WTC11 (cell line): ENCODE data around the gene HSD17B14. TPM values are rescaled to one million over a fixed set of nuclear protein-coding genes. Genes with fewer than 3 reads are reported as not detected.

Experiments used
- AR ChIP-seq: fragments of 250-450 bp; sonication (Bioruptor Pico); IDR thresholded peaks from 2 replicates; pipeline ENCODE4 v1.9.0; 2021; ENCODE audit warnings: mild to moderate bottlenecking
- ARID4B ChIP-seq: sonication (generic); formaldehyde crosslinking; IDR thresholded peaks from 2 replicates; pipeline ENCODE4 v1.8.0; 2023; ENCODE audit warnings: missing genetic modification reagents, mild to moderate bottlenecking, borderline replicate concordance
- EMX1 ChIP-seq: fragments of 250-450 bp; sonication (Bioruptor Pico); IDR thresholded peaks from 2 replicates; pipeline ENCODE4 v1.8.0; 2021; ENCODE audit warnings: mild to moderate bottlenecking
- ETV6 ChIP-seq: sonication (generic); formaldehyde crosslinking; IDR thresholded peaks from 2 replicates; pipeline ENCODE4 v1.8.1; 2022; ENCODE audit warnings: mild to moderate bottlenecking, missing genetic modification reagents
- JUN ChIP-seq: sonication (generic); formaldehyde crosslinking; IDR thresholded peaks from 2 replicates; pipeline ENCODE4 v1.8.0; 2023; ENCODE audit warnings: mild to moderate bottlenecking, missing genetic modification reagents
- PRRX2 ChIP-seq: fragments of 250-450 bp; sonication (Bioruptor Pico); IDR thresholded peaks from 2 replicates; pipeline ENCODE4 v1.8.0; 2021; ENCODE audit warnings: mild to moderate bottlenecking
- SMAD3 ChIP-seq: sonication (generic); formaldehyde crosslinking; IDR thresholded peaks from 2 replicates; pipeline ENCODE4 v1.8.0; 2022; ENCODE audit warnings: missing genetic modification reagents, mild to moderate bottlenecking, borderline replicate concordance
- STAT6 ChIP-seq: sonication (generic); formaldehyde crosslinking; conservative IDR thresholded peaks from 2 replicates; pipeline ENCODE4 v1.8.1; 2023; ENCODE audit warnings: mild to moderate bottlenecking, low read depth, missing genetic modification reagents, moderate library complexity
- TEAD4 ChIP-seq: sonication (generic); formaldehyde crosslinking; IDR thresholded peaks from 2 replicates; pipeline ENCODE4 v1.8.0; 2022; ENCODE audit warnings: mild to moderate bottlenecking, missing genetic modification reagents
- ZNF317 ChIP-seq: sonication (generic); formaldehyde crosslinking; IDR thresholded peaks from 2 replicates; pipeline ENCODE4 v1.8.1; 2023; ENCODE audit warnings: low read depth, mild to moderate bottlenecking, moderate library complexity, missing genetic modification reagents, borderline replicate concordance
- ZNF532 ChIP-seq: fragments of 250-450 bp; sonication (Bioruptor Pico); IDR thresholded peaks from 2 replicates; pipeline ENCODE4 v1.9.0; 2021; ENCODE audit warnings: mild to moderate bottlenecking, borderline replicate concordance
- total RNA-seq: library from RNA; stranded (reverse); gene quantifications from 3 replicates; pipeline ENCODE4 v1.2.3, GENCODE V29; 2021
- TF ChIP-seq, protein P1 (sequence below): fragments of 200-600 bp; IDR thresholded peaks from 2 replicates; pipeline ENCODE4 v1.8.0; 2022; ENCODE audit warnings: antibody characterized with exemption

Gene HSD17B14
- total RNA-seq, 1 experiment from 2014 or later = 11.4 TPM

DNA sequence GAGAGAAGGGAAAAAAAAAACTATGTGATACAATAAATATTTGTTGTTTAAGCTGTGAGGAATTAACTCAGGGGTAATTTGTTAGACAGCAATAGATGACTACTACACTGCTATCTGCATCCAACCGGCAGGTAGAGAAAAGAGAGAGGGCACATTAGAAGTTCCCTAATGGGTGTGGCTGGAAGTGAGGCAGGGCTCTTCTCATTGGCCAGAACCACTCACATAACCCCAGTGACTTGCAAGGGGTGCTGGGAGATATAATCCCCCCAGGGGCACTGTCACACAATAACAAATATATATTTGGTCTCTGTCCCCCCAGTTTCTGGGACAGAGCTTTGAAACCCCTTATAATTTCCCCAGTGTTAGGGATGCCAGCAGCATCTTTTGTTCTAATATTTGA, 56.7 kb downstream of the HSD17B14 start (continued):
- TF ChIP-seq ARID4B (no peak), ETV6 (CRISPR knock-in tag) (no peak), TEAD4 (CRISPR knock-in tag) (no peak), SMAD3 (CRISPR knock-in tag) (no peak), ZNF532 (CRISPR knock-in tag) (no peak), STAT6 (no peak), JUN (CRISPR knock-in tag) (no peak), PRRX2 (CRISPR knock-in tag) (no peak), AR (CRISPR knock-in tag) (no peak), ZNF317 (CRISPR knock-in tag) (no peak), EMX1 (no peak)
- TF ChIP-seq, protein P1, sequence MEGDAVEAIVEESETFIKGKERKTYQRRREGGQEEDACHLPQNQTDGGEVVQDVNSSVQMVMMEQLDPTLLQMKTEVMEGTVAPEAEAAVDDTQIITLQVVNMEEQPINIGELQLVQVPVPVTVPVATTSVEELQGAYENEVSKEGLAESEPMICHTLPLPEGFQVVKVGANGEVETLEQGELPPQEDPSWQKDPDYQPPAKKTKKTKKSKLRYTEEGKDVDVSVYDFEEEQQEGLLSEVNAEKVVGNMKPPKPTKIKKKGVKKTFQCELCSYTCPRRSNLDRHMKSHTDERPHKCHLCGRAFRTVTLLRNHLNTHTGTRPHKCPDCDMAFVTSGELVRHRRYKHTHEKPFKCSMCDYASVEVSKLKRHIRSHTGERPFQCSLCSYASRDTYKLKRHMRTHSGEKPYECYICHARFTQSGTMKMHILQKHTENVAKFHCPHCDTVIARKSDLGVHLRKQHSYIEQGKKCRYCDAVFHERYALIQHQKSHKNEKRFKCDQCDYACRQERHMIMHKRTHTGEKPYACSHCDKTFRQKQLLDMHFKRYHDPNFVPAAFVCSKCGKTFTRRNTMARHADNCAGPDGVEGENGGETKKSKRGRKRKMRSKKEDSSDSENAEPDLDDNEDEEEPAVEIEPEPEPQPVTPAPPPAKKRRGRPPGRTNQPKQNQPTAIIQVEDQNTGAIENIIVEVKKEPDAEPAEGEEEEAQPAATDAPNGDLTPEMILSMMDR = no peak
